ENCODE results near the gene TMEM26. TPM values are rescaled to one million over a fixed set of nuclear protein-coding genes. Genes with fewer than 3 reads are reported as not detected.

TMEM26 gene
- total and polyA plus RNA-seq, 8 donors: 0.03 to 7.0 (median 0.15) TPM; not detected in 3

- Histone ChIP-seq H3K9me3 (peaks cover 0 to 6% (median 1%) of the 10 kb centered on the region in 4 donors), H3K27me3 (no peaks in the 10 kb centered on the region), H3K27ac (no peak overlapping the region), H3K36me3 (no peaks in the 10 kb centered on the region), H3K4me3 (no peak overlapping the region), H3K4me1 (no peaks in the 10 kb centered on the region)
- TF ChIP-seq CTCF (IDR thresholded peaks at IDR 0.05) (no peak), POLR2A (IDR thresholded peaks at IDR 0.05) (no peak), POLR2AphosphoS5 (IDR thresholded peaks at IDR 0.05) (no peak), EP300 (IDR thresholded peaks at IDR 0.05) (no peak)
- DNase-seq: no peak
- intact Hi-C loops (cut with DNase I; ENCODE audit: low total_unique reads): no loop called here
Observed at GRCh38 chr10:61415824-61416223, 37.4 kb downstream of the TMEM26 start.

- DNase-seq: no peak
- no peak for TF ChIP-seq CTCF (IDR thresholded peaks at IDR 0.05)
- no peak for TF ChIP-seq POLR2AphosphoS5 (IDR thresholded peaks at IDR 0.05)
- no peak for TF ChIP-seq POLR2A (IDR thresholded peaks at IDR 0.05)
- TF ChIP-seq EP300 (IDR thresholded peaks at IDR 0.05): no peak
- H3K27ac ChIP-seq: no peak overlapping the region
- no peaks in the 10 kb centered on the region for H3K36me3 ChIP-seq
- 55 to 66% (median 59%) methylated on average over 2 of the region's 2 CpGs for WGBS, 5 donors
- H3K27me3 ChIP-seq: no peaks in the 10 kb centered on the region
- peaks cover 0 to 13% (median 7%) of the 10 kb centered on the region in 4 donors for H3K4me1 ChIP-seq
- H3K4me3 ChIP-seq: no peak overlapping the region
- no peaks in the 10 kb centered on the region for H3K9me3 ChIP-seq
- intact Hi-C loops (cut with DNase I; ENCODE audit: low total_unique reads): no loop called here
Observed at GRCh38 chr10:61411706-61412105, 41.5 kb downstream of the TMEM26 start.

GRCh38 chr10:61410353-61411070 is 42.7 kb downstream of the TMEM26 start:
- Histone ChIP-seq H3K27ac (no peak overlapping the region), H3K36me3 (no peaks in the 10 kb centered on the region), H3K4me3 (no peak overlapping the region), H3K27me3 (no peaks in the 10 kb centered on the region), H3K9me3 (no peaks in the 10 kb centered on the region), H3K4me1 (peaks cover 0 to 13% (median 7%) of the 10 kb centered on the region in 4 donors)
- DNase-seq: no peak
- WGBS, 5 donors: 91 to 95% (median 92%) methylated on average over 17 to 18 of the region's 18 CpGs
- TF ChIP-seq POLR2AphosphoS5 (IDR thresholded peaks at IDR 0.05): no peak
- TF ChIP-seq EP300 (IDR thresholded peaks at IDR 0.05): no peak
- intact Hi-C loops (cut with DNase I; ENCODE audit: low total_unique reads): no loop called here

GRCh38 chr10:61409157-61409556 is 44.0 kb downstream of the TMEM26 start:
- peaks cover 0 to 13% (median 7%) of the 10 kb centered on the region in 4 donors for H3K4me1 ChIP-seq
- H3K9me3 ChIP-seq: no peaks in the 10 kb centered on the region
- H3K27ac ChIP-seq: no peak overlapping the region
- no peaks in the 10 kb centered on the region for H3K27me3 ChIP-seq
- H3K4me3 ChIP-seq: no peak overlapping the region
- H3K36me3 ChIP-seq: no peaks in the 10 kb centered on the region
- no peak for TF ChIP-seq CTCF (IDR thresholded peaks at IDR 0.05)
- no peak for TF ChIP-seq POLR2A (IDR thresholded peaks at IDR 0.05)
- no peak for TF ChIP-seq EP300 (IDR thresholded peaks at IDR 0.05)
- TF ChIP-seq POLR2AphosphoS5 (IDR thresholded peaks at IDR 0.05): no peak
- intact Hi-C loops (cut with DNase I; ENCODE audit: low total_unique reads): no loop called here
- 94 to 98% (median 95%) methylated on average over 7 of the region's 7 CpGs for WGBS, 5 donors
- no peak for DNase-seq

GRCh38 chr10:61408105-61408504 is 45.1 kb downstream of the TMEM26 start:
- H3K9me3 ChIP-seq: no peaks in the 10 kb centered on the region
- no peaks in the 10 kb centered on the region for H3K36me3 ChIP-seq
- peak in 1 of 2 donors; percentile 45 for DNase-seq
- peaks cover 0 to 13% (median 7%) of the 10 kb centered on the region in 4 donors for H3K4me1 ChIP-seq
- H3K27ac ChIP-seq: no peak overlapping the region
- TF ChIP-seq EP300 (IDR thresholded peaks at IDR 0.05) (no peak), POLR2A (IDR thresholded peaks at IDR 0.05) (no peak), POLR2AphosphoS5 (IDR thresholded peaks at IDR 0.05) (no peak), CTCF (IDR thresholded peaks at IDR 0.05) (no peak)
- no peaks in the 10 kb centered on the region for H3K27me3 ChIP-seq
- 19 to 36% (median 23%) methylated on average over 4 of the region's 4 CpGs for WGBS, 5 donors
- H3K4me3 ChIP-seq: no peak overlapping the region
- intact Hi-C loops (cut with DNase I; ENCODE audit: low total_unique reads): no loop called here

Data from stomach (tissue), 9 donors.